H1 (cell line): ENCODE results near the gene UBE2V1. TPM values are rescaled to one million over a fixed set of nuclear protein-coding genes. Genes with fewer than 3 reads are reported as not detected.

Source experiments
- CTCF ChIA-PET: fragments of 300-600 bp; sonication (Branson Sonifier 250); formaldehyde crosslinking; loops from one replicate; lab custom pipeline; 2021; ENCODE audit not compliant: partially characterized antibody; lab: Charles Lee
- POLR2A ChIA-PET: fragments of 300-600 bp; sonication (Branson Sonifier 250); formaldehyde crosslinking; loops from one replicate; lab custom pipeline; 2021; ENCODE audit warnings: inconsistent platforms; ENCODE audit not compliant: partially characterized antibody; lab: Charles Lee
- DNase-seq, 2 experiments: peaks; one replicate each; pipeline versions ENCODE4 v3.0.0 to v3.0.0-alpha.2; 2010 to 2022; ENCODE audit warnings: low spot score in 2 of 2, low read depth in 1 of 2, mixed read lengths in 1 of 2
- FAIRE-seq: peaks from 2 replicates; lab custom pipeline; 2011; peaks lifted over from hg19 to GRCh38; lab: Jason Lieb, UNC
- H2AFZ ChIP-seq: 2 replicates; pipeline ENCODE4 v1.8.1; 2012; ENCODE audit warnings: low read length, inconsistent platforms
- H2AK5ac ChIP-seq: 2 replicates; pipeline ENCODE4 v1.6.1; 2013; ENCODE audit warnings: low read depth, low read length
- H2BK120ac ChIP-seq: replicated peaks from 2 replicates; pipeline ENCODE3; 2013; ENCODE audit warnings: low read depth, low read length, inconsistent platforms
- H2BK12ac ChIP-seq: 2 replicates; pipeline ENCODE4 v1.6.1; 2013; ENCODE audit warnings: low read depth, low read length
- H2BK15ac ChIP-seq: 2 replicates; pipeline ENCODE4 v1.6.1; 2013; ENCODE audit warnings: low read length
- H2BK20ac ChIP-seq: 2 replicates; pipeline ENCODE4 v1.6.1; 2013; ENCODE audit warnings: low read length
- H2BK5ac ChIP-seq: 2 replicates; pipeline ENCODE4 v1.6.1; 2013; ENCODE audit warnings: low read depth, low read length
- H3K14ac ChIP-seq: 2 replicates; pipeline ENCODE4 v1.6.1; 2013; ENCODE audit warnings: inconsistent platforms; ENCODE audit not compliant: insufficient read length
- H3K18ac ChIP-seq: 2 replicates; pipeline ENCODE4 v1.6.1; 2013; ENCODE audit warnings: low read length; ENCODE audit errors: extremely low read depth
- H3K23ac ChIP-seq: 2 replicates; pipeline ENCODE4 v1.6.1; 2013; ENCODE audit warnings: inconsistent platforms; ENCODE audit not compliant: insufficient read length
- H3K23me2 ChIP-seq: 2 replicates; pipeline ENCODE4 v1.6.1; 2013; ENCODE audit warnings: low read depth, low read length
- H3K27ac ChIP-seq: 2 replicates; pipeline ENCODE4 v1.6.1; 2011; ENCODE audit warnings: low read depth, low read length, inconsistent platforms
- H3K27me3 ChIP-seq, 4 experiments: replicated peaks in 1 of 4; 1 replicate in 1 of 4; 2 replicates in 3 of 4; pipeline versions ENCODE4 v1.6.1 to v1.8.1; 2011 to 2013; ENCODE audit warnings: low read length in 3 of 4, mild to moderate bottlenecking in 3 of 4, inconsistent platforms in 2 of 4, mixed read lengths in 2 of 4, moderate library complexity in 1 of 4; ENCODE audit not compliant: control insufficient read depth in 3 of 4, insufficient read depth in 3 of 4; ENCODE audit errors: extremely low read depth in 1 of 4
- H3K36me3 ChIP-seq, 4 experiments: 2 replicates each; pipeline versions ENCODE4 v1.6.1 to v1.8.1; 2011 to 2013; ENCODE audit warnings: mild to moderate bottlenecking in 4 of 4, low read length in 3 of 4, moderate library complexity in 2 of 4, control low read depth in 1 of 4, inconsistent platforms in 1 of 4; ENCODE audit not compliant: insufficient read depth in 4 of 4, control insufficient read depth in 2 of 4
- H3K4ac ChIP-seq: replicated peaks from 2 replicates; pipeline ENCODE3; 2013; ENCODE audit warnings: low read length, low read depth, mixed read lengths, inconsistent platforms; ENCODE audit not compliant: insufficient read length
- H3K4me1 ChIP-seq, 4 experiments: replicated peaks in 1 of 4; 1 replicate in 1 of 4; 2 replicates in 3 of 4; pipeline versions ENCODE4 v1.6.1 to v1.8.1; 2011 to 2013; ENCODE audit warnings: low read length in 3 of 4, inconsistent platforms in 2 of 4, mixed read lengths in 1 of 4; ENCODE audit not compliant: insufficient read depth in 4 of 4, control insufficient read depth in 3 of 4
- H3K4me2 ChIP-seq, 2 experiments: 2 replicates each; pipeline versions ENCODE4 v1.6.1 to v1.8.1; 2011 to 2013; ENCODE audit warnings: low read depth in 2 of 2, low read length in 2 of 2, control low read depth in 1 of 2, inconsistent platforms in 1 of 2, mild to moderate bottlenecking in 1 of 2; ENCODE audit not compliant: insufficient read depth in 1 of 2
- H3K4me3 ChIP-seq, 4 experiments: fragments of 200-600, 300-600 bp in 1 of 4; sonication (generic), shearing (Covaris generic), sonication (Bioruptor Twin) in 1 of 4; 2 replicates each; pipeline versions ENCODE4 v1.5.1 to v1.8.1; 2011 to 2016; ENCODE audit warnings: low read length in 4 of 4, low read depth in 3 of 4, control low read depth in 2 of 4, inconsistent platforms in 2 of 4, mild to moderate bottlenecking in 2 of 4, mixed read lengths in 1 of 4, moderate library complexity in 1 of 4; ENCODE audit not compliant: insufficient read depth in 2 of 4; ENCODE audit errors: extremely low read depth in 1 of 4
- H3K56ac ChIP-seq: replicated peaks from 2 replicates; pipeline ENCODE3; 2013; ENCODE audit warnings: low read depth, mild to moderate bottlenecking, mixed read lengths, low read length, inconsistent platforms; ENCODE audit not compliant: insufficient read length
- H3K79me1 ChIP-seq: 2 replicates; pipeline ENCODE4 v1.6.1; 2013; ENCODE audit warnings: low read depth, low read length, control low read depth
- H3K79me2 ChIP-seq, 2 experiments: 2 replicates each; pipeline versions ENCODE4 v1.6.1 to v1.8.1; 2012 to 2013; ENCODE audit warnings: low read length in 2 of 2, mild to moderate bottlenecking in 2 of 2, inconsistent platforms in 1 of 2; ENCODE audit not compliant: insufficient read depth in 2 of 2, control insufficient read depth in 1 of 2
- H3K9ac ChIP-seq, 4 experiments: replicated peaks in 1 of 4; 1 replicate in 1 of 4; 2 replicates in 3 of 4; pipeline versions ENCODE4 v1.6.1 to v1.8.1; 2011 to 2013; ENCODE audit warnings: low read depth in 3 of 4, low read length in 3 of 4, control low read depth in 2 of 4, mild to moderate bottlenecking in 2 of 4, moderate library complexity in 2 of 4, inconsistent platforms in 1 of 4; ENCODE audit errors: extremely low read depth in 1 of 4
- H3K9me3 ChIP-seq, 2 experiments: 2 replicates each; pipeline versions ENCODE4 v1.6.1 to v1.8.1; 2012 to 2013; ENCODE audit warnings: mild to moderate bottlenecking in 2 of 2, moderate library complexity in 2 of 2, control low read depth in 1 of 2, inconsistent platforms in 1 of 2, low read depth in 1 of 2, low read length in 1 of 2, mixed read lengths in 1 of 2; ENCODE audit not compliant: insufficient read depth in 2 of 2
- H4K20me1 ChIP-seq, 2 experiments: replicated peaks in 1 of 2; 2 replicates each; pipeline versions ENCODE3 to v1.8.1; 2011 to 2013; ENCODE audit warnings: inconsistent platforms in 2 of 2, low read length in 2 of 2, mild to moderate bottlenecking in 1 of 2; ENCODE audit not compliant: insufficient read depth in 2 of 2, control insufficient read depth in 1 of 2
- H4K5ac ChIP-seq: 2 replicates; pipeline ENCODE4 v1.6.1; 2013; ENCODE audit warnings: low read length, low read depth, mixed read lengths, inconsistent platforms; ENCODE audit not compliant: insufficient read length
- H4K8ac ChIP-seq: 2 replicates; pipeline ENCODE4 v1.8.0; 2013; ENCODE audit warnings: mild to moderate bottlenecking, moderate library complexity, low read length, inconsistent platforms; ENCODE audit not compliant: insufficient read depth; ENCODE audit errors: extremely low read depth
- H4K91ac ChIP-seq: replicated peaks from 2 replicates; pipeline ENCODE3; 2013; ENCODE audit warnings: low read length, mixed read lengths, inconsistent platforms; ENCODE audit not compliant: insufficient read length
- RBBP5 ChIP-seq: IDR thresholded peaks from 2 replicates; pipeline ENCODE4 v1.7.1; 2012; ENCODE audit warnings: low read depth, mild to moderate bottlenecking, inconsistent platforms, low read length, moderate library complexity, borderline replicate concordance
- WGBS, 2 experiments: shearing (Covaris generic) in 1 of 2; methylation state at CpG; one replicate each; pipeline versions ENCODE4 v1.1.6 to v1.1.7; 2013 to 2015; ENCODE audit warnings: low lambda C conversion rate in 2 of 2, mixed read lengths in 2 of 2, inconsistent platforms in 1 of 2, low coverage in 1 of 2, missing lambda C conversion rate in 1 of 2; ENCODE audit not compliant: insufficient replicate concordance in 2 of 2, insufficient coverage in 1 of 2, insufficient read length in 1 of 2; ENCODE audit errors: extremely low coverage in 1 of 2, missing lambda C conversion rate in 1 of 2; 5-methylcytosine and 5-hydroxymethylcytosine counted together
- polyA plus RNA-seq, 7 experiments: library from polyadenylated mRNA; depleted of rRNA in 3 of 7; stranded (reverse) in 5 of 7; unstranded in 2 of 7; fragments of >200 nt in 5 of 7; fragments of 200-250 nt in 2 of 7; gene quantifications; 1 replicate in 5 of 7; 2 replicates in 1 of 7; 4 replicates in 1 of 7; pipeline versions ENCODE4 v1.2.1 to v1.2.3, GENCODE V29; 2011 to 2013; ENCODE audit warnings: missing spikeins in 2 of 7, mixed read lengths in 2 of 7
- total RNA-seq: library from RNA; stranded (reverse); fragmentation: NEBNext Ultra II Directional; extraction: Animal tissue kit (Norgen Biotek cat#: 25700); gene quantifications from 2 replicates; pipeline ENCODE4 v1.2.1, GENCODE V29; 2021

UBE2V1 gene
- total and polyA plus RNA-seq, 2 of the 8 experiments (the other 6 are each of a cell fraction or from before 2014, with no cell fraction given), result 141 to 184 TPM

DNA sequence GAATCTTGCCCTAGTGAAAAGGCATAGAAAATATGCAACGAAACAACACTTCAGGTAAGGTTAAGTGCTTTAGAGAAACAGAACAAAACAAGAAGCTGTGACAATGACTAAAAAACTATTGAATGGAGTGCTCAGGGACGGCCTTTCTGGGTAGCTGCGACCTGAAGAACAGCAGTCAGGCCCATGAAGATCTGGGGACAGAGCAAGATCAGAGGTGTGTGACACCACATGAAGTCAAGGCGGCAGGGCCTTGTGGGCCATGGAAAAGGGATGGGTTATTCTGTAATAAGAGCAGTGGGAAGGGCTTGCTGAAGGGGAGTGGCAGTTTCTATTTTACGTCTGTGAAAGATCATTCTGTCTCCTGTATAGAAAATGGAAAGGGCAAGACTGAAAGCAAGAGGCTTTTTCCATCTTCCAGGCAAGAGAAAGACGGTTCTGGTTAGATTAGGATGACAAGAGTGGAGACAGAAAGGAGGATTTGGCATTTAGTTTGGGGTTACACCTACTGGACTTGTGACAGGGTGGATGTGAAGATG, 5.1 kb downstream of the UBE2V1 start:
- H2BK5ac ChIP-seq, result no peak overlapping the region
- TF ChIP-seq RBBP5, result no peak
- H3K4me1 ChIP-seq, result peaks cover 3 to 8% (median 5%) of the 10 kb centered on the region in 4 experiments; a peak in 6 of 7 replicates
- no peak overlapping the region for H2AFZ ChIP-seq
- WGBS, 2 experiments, result 88% methylated on average over 6 of the region's 6 CpGs; no CpG with 5 or more reads in 1 of the 2 experiments
- no peak overlapping the region for H4K91ac ChIP-seq
- no peak overlapping the region for H3K56ac ChIP-seq
- H2BK15ac ChIP-seq, result no peak overlapping the region
- peaks cover 56 to 96% of the 10 kb centered on the region in 2 experiments for H3K79me2 ChIP-seq
- H2BK12ac ChIP-seq, result no peak overlapping the region
- DNase-seq (no peak), FAIRE-seq (no peak)
- H4K20me1 ChIP-seq, result peaks cover 19 to 28% of the 10 kb centered on the region in 2 experiments
- H2BK120ac ChIP-seq, result no peak overlapping the region
- ChIA-PET POLR2A (interaction anchor here (0.6 to 1.5 kb wide), 2 partner anchors 8 to 13 kb away, joined by 4 read pairs; no protein-coding TSS in a partner anchor), CTCF (interaction anchor here (0.6 to 2.3 kb wide), 4 partner anchors 22 to 132 kb away, joined by 3 to 5 read pairs (median 4); no protein-coding TSS in a partner anchor)
- H3K4ac ChIP-seq, result no peak overlapping the region
- H3K79me1 ChIP-seq, result peaks cover 16% of the 10 kb centered on the region
- no peak overlapping the region for H2BK20ac ChIP-seq
- no peak overlapping the region for H3K23ac ChIP-seq
- no peak overlapping the region for H2AK5ac ChIP-seq
- H3K27me3 ChIP-seq, result no peaks in the 10 kb centered on the region
- peaks cover 4% of the 10 kb centered on the region for H3K23me2 ChIP-seq
- H3K27ac ChIP-seq, result 0 out of 2 replicates have a peak overlapping the region, but pooled peaks have one; percentile 7
- H3K36me3 ChIP-seq, result peaks cover 0 to 3% (median 0%) of the 10 kb centered on the region in 4 experiments; a peak in 1 of 8 replicates
- H4K8ac ChIP-seq, result no peak overlapping the region
- no peaks in the 10 kb centered on the region for H3K9me3 ChIP-seq
- H3K14ac ChIP-seq, result no peak overlapping the region
- H3K18ac ChIP-seq, result no peak overlapping the region
- H3K9ac ChIP-seq, result no peak overlapping the region
- no peak overlapping the region for H4K5ac ChIP-seq
- H3K4me2 ChIP-seq, result no peak overlapping the region
- no peak overlapping the region for H3K4me3 ChIP-seq
